HG03460 (cell line): Measurements from ENCODE around the gene RAB3GAP2.
A peak's percentile ranks its signal among the peaks of the same experiment; 100 is the strongest.
"Not testable (repeated sequence)": the region's sequence is repeated elsewhere in the genome, so short reads cannot be mapped to it uniquely, and the experiment has no call there.

Source experiments
- ATAC-seq: cut with Tn5 transposase; IDR thresholded peaks from one replicate; pipeline ENCODE4 v1.9.1; 2021; ENCODE audit not compliant: unreplicated experiment

Gene RAB3GAP2

GRCh38 chr1:220239966-220240365 is 32.3 kb downstream of the RAB3GAP2 start:
- no peak for ATAC-seq

GRCh38 chr1:220239213-220239612 is 33.0 kb downstream of the RAB3GAP2 start:
- no peak for ATAC-seq

DNA sequence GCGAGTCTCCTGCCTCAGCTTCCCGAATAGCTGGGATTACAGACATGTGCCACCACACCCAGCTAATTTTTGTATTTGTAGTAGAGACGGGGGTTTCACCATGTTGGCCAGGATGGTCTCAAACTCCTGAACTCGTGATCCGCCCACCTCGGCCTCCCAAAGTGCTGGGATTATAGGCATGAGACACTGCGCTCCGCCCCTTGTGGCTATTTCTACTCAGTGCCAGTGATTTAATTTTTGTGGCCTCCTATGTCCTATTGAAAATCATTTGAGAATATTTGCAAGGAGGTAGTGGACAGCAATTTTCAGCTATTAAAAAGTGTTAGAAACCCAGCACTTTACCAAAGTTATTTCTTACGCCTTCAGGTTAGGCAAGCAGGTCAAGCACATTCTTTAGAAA is 36.0 kb downstream of the RAB3GAP2 start:
- ATAC-seq: not testable (repeated sequence)

GRCh38 chr1:220235462-220235861 is 36.8 kb downstream of the RAB3GAP2 start:
- no peak for ATAC-seq

GRCh38 chr1:220233927-220234326 is 38.3 kb downstream of the RAB3GAP2 start:
- no peak for ATAC-seq

DNA sequence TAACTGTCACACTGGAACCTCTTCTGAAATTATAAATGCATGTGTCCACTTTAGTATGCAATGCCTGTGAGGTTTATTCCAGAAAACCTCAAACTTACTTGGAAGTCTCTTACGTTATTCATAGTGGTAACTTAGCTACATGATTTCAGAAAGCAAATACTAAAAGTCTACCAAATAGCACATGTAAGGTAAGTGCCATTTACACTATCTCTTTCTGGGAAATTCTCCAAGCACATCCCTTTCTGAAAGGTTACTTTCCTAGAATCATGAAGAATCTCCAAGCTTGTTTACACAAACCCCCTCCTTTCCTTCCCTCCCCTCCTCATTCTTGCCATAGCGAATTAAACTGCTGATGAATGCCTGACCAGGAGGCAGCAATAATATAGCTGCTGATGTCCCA is 42.5 kb downstream of the RAB3GAP2 start:
- no peak for ATAC-seq

- no peak for ATAC-seq
These were observed 44.9 kb downstream of the RAB3GAP2 start for GRCh38 chr1:220227393-220227792.

DNA sequence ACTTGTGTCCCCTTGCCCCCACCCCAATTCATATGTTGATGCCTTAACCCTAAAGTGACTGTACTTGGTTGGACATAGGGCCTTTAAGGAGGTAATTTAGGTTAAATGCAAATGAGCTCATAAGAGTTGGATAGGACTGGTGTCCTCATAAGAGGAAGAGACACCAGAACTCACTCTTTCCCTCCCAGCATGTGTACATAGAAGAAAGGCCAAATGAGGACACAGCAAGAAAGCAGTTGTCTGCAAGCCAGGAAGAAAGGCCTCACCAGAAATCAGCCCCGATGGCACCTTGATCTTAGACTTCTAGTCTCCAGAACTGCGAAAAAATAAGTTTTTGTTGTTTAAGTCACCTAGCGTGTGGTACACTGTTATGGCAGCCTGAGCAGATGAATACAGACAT is 45.5 kb downstream of the RAB3GAP2 start:
- no peak for ATAC-seq

GRCh38 chr1:220225957-220226356 is 46.3 kb downstream of the RAB3GAP2 start:
- ATAC-seq: no peak

- no peak for ATAC-seq
These were observed 47.6 kb downstream of the RAB3GAP2 start for GRCh38 chr1:220224611-220225124.

- no peak for ATAC-seq
These were observed 48.2 kb downstream of the RAB3GAP2 start for GRCh38 chr1:220224033-220224432.

DNA sequence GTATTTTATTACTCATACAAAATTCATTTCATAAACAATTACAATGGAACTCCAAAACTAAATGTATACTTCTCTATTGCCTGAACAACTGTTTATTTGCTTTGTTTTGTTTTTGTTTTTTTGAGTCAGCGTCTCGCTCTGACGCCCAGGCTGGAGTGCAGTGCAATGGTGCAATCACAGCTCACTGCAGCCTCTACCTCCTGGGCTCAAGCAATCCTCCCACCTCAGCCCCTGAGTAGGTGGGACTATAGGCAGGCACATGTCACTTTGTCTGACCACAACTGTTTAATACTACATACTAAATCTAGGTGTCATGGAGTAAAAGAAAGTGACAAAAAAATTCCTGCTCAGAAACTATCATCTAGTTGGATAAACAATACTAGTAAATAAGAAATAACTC is 49.3 kb downstream of the RAB3GAP2 start:
- no peak for ATAC-seq

DNA sequence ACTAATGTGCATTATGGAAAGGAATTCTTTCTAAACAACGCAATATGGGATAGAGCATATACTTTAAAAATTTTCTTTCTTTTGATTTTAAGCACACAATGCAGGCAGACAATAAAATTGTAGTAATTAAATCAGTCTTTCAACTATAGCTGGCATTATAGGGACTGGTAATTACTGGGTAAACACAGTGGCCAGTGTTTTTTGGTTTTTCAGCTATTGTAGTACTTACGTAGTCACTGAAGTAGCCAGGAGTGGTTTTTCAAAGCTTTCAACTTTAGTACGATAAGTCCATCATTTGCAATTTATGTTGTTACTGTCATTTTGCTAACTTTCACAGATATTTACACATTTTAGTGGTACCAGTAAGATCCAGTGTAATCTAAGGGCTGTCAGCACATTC is 50.6 kb downstream of the RAB3GAP2 start:
- no peak for ATAC-seq

- ATAC-seq: no peak
These were observed 51.0 kb downstream of the RAB3GAP2 start for GRCh38 chr1:220221269-220221668.

DNA sequence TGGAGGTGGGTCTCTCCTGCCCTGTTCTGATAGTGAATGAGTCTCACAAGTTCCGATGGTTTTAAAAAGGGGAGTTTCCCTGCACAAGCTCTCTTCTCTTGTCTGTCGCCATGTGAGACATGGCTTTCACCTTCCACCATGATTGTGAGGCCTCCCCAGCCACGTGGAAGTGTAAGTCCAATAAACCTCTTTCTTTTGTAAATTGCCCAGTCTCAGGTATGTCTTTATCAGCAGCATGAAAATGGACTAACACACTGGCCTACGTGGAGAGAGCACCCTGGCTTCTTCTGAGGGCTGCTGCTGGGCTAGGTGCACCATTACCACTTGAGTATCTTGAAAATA is 51.6 kb downstream of the RAB3GAP2 start:
- not testable (repeated sequence) for ATAC-seq

GRCh38 chr1:220219865-220220698 is 52.2 kb downstream of the RAB3GAP2 start:
- peak; percentile 54 for ATAC-seq

DNA sequence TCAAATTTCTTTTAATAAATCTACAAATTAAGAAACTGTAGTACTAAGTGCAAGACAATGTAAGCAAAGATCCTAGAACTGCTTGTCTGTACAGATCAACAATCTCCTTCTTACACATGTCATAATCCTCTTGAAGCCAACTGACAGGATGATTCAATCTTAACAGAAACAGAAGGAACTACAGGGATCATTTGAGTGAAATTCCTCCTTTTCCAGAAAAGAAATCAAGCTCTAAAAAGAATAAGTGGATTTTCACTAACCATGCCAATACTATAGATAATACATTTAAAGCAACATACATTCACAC is 53.2 kb downstream of the RAB3GAP2 start:
- no peak for ATAC-seq

DNA sequence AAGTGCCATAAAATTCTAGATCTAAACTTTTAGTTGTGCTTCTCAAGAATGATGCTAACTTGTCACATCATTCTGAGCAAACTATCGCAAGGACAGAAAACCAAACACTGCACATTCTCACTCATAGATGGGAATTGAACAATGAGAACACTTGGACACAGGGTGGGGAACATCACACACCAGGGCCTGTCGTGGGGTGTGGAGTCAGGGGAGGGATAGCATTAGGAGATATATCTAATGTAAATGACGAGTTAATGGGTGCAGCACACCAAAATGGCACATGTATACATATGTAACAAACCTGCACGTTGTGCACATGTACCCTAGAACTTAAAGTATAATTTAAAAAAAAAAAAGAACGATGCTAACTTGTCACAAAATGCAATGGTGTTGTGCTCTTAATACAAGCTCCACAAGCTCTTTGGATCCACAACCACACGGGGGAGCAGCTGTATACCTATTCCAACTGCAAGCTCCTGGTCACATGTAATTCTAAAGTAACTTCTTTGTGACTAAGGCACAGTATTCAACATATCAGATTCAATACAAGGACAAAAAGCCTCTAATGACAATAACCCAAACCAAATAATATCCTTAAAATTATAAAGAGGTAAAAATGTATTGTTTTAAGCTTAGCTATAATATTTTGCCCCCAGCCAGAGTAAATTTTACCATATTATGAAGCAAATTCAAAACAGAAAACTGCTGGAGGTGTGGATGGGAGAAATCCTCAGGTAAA is 53.7 kb downstream of the RAB3GAP2 start:
- ATAC-seq: peak; percentile 43

GRCh38 chr1:220217383-220217988 is 54.8 kb downstream of the RAB3GAP2 start:
- ATAC-seq: no peak

DNA sequence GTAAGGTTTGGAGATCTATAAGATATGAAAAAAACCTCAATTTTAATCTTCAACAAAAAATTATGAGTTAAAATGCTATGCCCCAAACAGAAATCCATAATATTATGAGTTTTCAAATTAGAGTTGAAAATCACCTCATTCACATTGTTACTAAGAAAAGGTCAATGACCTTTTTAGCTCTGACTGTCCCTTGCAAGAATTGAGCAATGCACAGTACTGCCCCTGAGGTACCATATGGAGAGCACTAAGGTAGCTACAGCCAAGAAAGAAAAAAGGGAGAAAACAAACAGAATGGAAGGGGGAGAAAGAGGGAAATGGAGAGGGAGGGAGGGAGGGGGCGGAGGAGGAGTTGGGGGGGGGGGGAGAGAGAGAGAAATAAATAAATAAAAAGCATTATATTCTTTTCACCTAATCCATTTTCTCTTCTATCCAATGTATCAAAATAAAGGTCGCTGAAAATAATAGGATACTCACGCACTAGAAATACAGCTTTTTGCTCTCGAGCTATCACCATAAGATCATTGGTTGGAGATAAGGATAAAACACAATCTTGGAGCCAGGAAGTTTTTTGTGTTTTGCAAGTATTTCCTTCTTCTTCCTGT is 58.8 kb downstream of the RAB3GAP2 start:
- no peak for ATAC-seq

- ATAC-seq: no peak
These were observed 64.8 kb downstream of the RAB3GAP2 start for GRCh38 chr1:220207411-220207810.

GRCh38 chr1:220204758-220205157 is 67.5 kb downstream of the RAB3GAP2 start:
- not testable (repeated sequence) for ATAC-seq
